ENCODE data around the gene ZNF225. TPM values are rescaled to one million over a fixed set of nuclear protein-coding genes. Genes with fewer than 3 reads are reported as not detected.

ZNF225 gene
- total and polyA plus RNA-seq, 9 of the 15 experiments (the other 6 are each of a cell fraction or from before 2014, with no cell fraction given): 1.4 to 4.2 (median 2.2) TPM

GRCh38 chr19:44141191-44142058, 28.2 kb downstream of the ZNF225 start, which contains the start of gene ZNF234 (continued):
- TF ChIP-seq KLF1 (tag; IDR thresholded peaks at IDR 0.05) (no peak), NCOR1 (IDR thresholded peaks at IDR 0.05) (no peak), PHF8 (IDR thresholded peaks at IDR 0.05; ENCODE audit: borderline replicate concordance, low read length) (peak; percentile 32; the same call in 1 of the 2 replicates), RBFOX2 (IDR thresholded peaks at IDR 0.05; ENCODE audit: low read depth, low read length) (peak; percentile 61), ELF1 (tag; IDR thresholded peaks at IDR 0.05) (peak; percentile 88), PURB (CRISPR knock-in tag; IDR thresholded peaks at IDR 0.05; ENCODE audit: low read depth) (no peak), TEAD4 (IDR thresholded peaks at IDR 0.05; ENCODE audit: low read length) (no peak), TEAD4 (CRISPR knock-in tag; IDR thresholded peaks at IDR 0.05; ENCODE audit: borderline replicate concordance) (no peak), ZNF354B (CRISPR knock-in tag; IDR thresholded peaks at IDR 0.05) (no peak), MTA3 (IDR thresholded peaks at IDR 0.05; ENCODE audit: borderline replicate concordance) (no peak), DDX20 (tag; IDR thresholded peaks at IDR 0.05; ENCODE audit: low read depth) (no peak), ZNF584 (CRISPR knock-in tag; IDR thresholded peaks at IDR 0.05; ENCODE audit: low read depth) (no peak), SRSF7 (optimal IDR thresholded peaks at IDR 0.05; ENCODE audit: low read depth, low read length) (no peak), NR2C1 (IDR thresholded peaks at IDR 0.05) (peak; percentile 86), NR2C1 (tag; IDR thresholded peaks at IDR 0.05) (peak; percentile 90), ZNF184 (CRISPR knock-in tag; IDR thresholded peaks at IDR 0.05) (no peak), ZNF146 (CRISPR knock-in tag; IDR thresholded peaks at IDR 0.05; ENCODE audit: unreplicated experiment) (no peak), SMARCA4 (IDR thresholded peaks at IDR 0.05) (no peak), GTF2F1 (IDR thresholded peaks at IDR 0.05; ENCODE audit: low read depth, low read length) (no peak), HDAC1 (IDR thresholded peaks at IDR 0.05) (no peak), SIX5 (IDR thresholded peaks at IDR 0.05; ENCODE audit: borderline replicate concordance in 1 of 2, insufficient read depth in 1 of 2, low read depth in 1 of 2, low read length in 2 of 2) (peak; percentile 22 to 52; a peak in 3 of 4 replicates), CTCFL (IDR thresholded peaks at IDR 0.05; ENCODE audit: borderline replicate concordance, insufficient read depth, low read depth, low read length, poor library complexity, severe bottlenecking) (no peak), ZSCAN32 (CRISPR knock-in tag; IDR thresholded peaks at IDR 0.05) (no peak), PYGO2 (tag; IDR thresholded peaks at IDR 0.05) (no peak), ZEB2 (IDR thresholded peaks at IDR 0.05) (no peak), CHCHD3 (CRISPR knock-in tag; IDR thresholded peaks at IDR 0.05) (no peak), E4F1 (CRISPR knock-in tag; IDR thresholded peaks at IDR 0.05; ENCODE audit: borderline replicate concordance) (no peak)

All from K562 (cell line).